GM18505 (cell line): ENCODE data around the gene SYMPK.
"Not testable (repeated sequence)": the region's sequence is repeated elsewhere in the genome, so short reads cannot be mapped to it uniquely, and the experiment has no call there.

Experiments used
- ATAC-seq: cut with Tn5 transposase; IDR thresholded peaks from one replicate; pipeline ENCODE4 v1.9.1; 2021; ENCODE audit not compliant: unreplicated experiment
- POLR2A ChIP-seq: IDR thresholded peaks from 4 replicates; pipeline ENCODE4 v1.6.1; 2011; ENCODE audit warnings: borderline replicate concordance; ENCODE audit not compliant: insufficient read depth, insufficient read length; ENCODE audit errors: extremely low read depth

The SYMPK gene

GRCh38 chr19:45817010-45817724 lies 45.8 kb downstream of the SYMPK start:
- TF ChIP-seq POLR2A: no peak
- peak; percentile 58 for ATAC-seq

DNA sequence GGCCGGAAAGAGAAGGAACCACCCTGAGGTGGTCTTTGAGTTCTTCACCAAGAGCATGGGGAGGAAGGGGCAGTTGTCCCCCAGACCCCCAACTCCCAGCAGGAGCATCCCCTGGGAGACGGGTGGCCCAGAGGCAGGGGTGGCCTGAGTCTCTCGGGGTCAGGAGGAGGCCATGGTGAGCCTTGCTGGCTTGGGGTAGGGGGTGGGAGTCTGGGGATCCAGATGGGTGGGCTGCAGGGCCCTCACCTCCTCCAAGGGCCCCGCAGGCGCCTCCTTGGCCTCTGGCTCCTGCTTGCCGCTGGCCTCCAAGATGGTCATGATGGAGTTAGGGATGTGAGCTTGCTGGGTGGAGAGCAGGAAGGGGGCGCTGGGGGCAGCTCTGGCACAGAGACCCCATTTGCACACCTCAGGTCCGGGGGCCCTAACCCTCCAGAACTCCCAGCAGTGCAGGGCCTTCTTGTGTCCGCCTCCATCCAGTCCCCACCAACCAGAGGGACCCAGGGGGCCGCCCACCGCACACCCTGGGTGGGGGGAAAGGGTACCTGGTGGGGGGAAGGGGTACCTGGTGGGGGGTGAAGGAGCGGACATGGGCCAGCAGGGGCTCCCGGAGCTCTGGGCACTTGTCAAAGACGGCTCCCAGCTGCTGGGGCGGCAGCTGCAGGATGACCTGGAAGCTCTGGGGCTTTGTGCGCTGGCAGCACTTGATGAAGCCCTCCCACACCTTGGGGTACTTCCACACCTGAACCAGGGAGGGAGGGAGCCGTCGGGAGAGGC lies 46.5 kb downstream of the SYMPK start:
- ATAC-seq: no peak
- no peak for TF ChIP-seq POLR2A

DNA sequence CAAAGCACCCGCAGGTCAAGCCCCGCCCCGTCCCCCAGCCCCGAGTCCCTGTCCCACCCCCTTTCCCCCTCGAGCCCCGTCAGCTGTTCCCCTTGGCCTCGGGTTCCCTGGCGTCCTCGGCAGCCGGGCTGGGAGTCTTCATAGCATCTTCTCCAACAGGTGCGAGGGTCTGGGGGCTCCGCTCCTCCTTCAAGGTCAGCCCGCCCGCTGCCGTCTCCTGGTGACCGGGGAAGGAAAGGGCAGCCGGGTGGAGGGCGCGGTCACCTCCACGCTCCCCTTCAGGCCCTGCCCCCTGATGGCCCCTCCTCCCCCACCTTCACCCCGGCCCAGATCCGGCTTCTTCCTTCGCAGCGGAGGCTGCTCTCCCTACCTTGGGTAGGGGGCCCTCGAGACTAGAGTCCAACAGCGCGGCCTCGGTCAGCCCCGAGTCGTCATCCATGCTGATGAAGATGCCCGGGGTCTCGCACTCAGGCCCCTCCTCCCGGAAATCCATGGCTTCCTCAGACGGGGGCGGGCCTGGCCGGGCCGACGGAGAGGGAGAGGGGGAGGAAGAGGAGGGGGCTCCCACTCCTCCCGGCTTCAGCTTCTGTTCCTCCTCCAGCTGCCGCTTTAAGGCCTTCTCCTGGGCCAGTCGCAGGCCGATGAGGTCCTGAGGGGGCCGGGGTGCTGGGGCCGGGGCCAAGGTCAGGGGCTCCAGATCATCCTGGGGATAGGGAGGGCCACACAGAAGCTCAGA lies 47.3 kb downstream of the SYMPK start:
- TF ChIP-seq POLR2A: no peak
- ATAC-seq: no peak

DNA sequence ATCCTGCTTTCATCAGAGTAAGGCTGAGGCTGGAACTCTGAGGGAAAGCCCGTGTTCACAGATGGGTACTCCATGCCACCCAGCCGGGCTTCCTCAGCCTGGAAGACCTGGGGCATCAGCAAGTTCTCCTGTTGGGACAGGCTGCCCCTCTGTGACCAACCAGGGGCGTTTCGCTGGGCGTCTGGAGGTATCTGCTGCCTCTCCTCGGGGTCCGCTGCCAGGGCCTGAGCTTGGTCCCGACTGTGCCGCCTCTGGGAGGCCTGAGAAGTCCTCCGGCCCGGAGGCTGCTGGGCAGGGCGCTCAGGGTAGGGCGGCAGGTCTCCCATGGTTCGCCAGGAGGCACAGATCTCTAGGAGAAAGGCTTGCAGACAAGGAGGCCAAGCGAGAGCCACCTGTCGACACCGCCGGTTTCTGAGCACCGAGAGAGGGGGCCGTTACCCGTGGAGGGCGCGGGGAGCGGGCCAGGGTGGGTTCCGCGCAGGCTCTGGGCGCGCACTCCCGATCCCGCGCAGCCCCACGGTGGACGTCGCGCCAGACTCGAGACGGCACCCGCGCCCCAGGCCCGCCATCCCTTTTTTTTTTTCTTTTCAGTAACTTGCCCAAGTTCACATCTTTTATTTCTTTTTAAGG lies 48.0 kb downstream of the SYMPK start, which contains the start of gene RSPH6A:
Gene RSPH6A, minus strand, starts transcription at position 458 of the 630 bp plus-strand sequence. Its CDS starts 132 bp downstream, at position 326.
- no peak for TF ChIP-seq POLR2A
- no peak for ATAC-seq

- no peak for ATAC-seq
- no peak for TF ChIP-seq POLR2A
Observed at GRCh38 chr19:45814166-45814780, 48.7 kb downstream of the SYMPK start.

DNA sequence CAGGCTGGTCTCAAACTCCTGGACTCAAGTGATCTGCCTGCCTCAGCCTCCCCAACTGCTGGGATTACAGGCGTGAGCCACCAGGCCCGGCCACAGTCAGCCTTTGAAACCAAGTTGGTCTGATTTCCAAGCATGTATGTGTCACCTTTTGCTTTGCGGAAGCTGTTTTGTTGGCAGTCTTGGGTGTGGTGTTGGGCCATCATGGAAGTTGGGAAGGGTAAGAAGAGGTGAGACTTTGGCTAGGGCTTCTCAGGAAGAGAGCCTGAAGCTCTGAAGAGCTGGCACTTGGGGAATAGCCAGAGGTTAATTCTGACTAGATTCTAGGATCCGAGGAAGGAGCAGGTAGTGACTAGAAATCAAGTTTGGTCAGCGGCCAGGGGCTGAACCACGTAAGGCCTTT lies 50.6 kb downstream of the SYMPK start:
- ATAC-seq: no peak
- no peak for TF ChIP-seq POLR2A

GRCh38 chr19:45809643-45810159 lies 53.2 kb downstream of the SYMPK start:
- ATAC-seq: no peak
- TF ChIP-seq POLR2A: no peak

- ATAC-seq: no peak
Observed at GRCh38 chr19:45805719-45806118, 57.2 kb downstream of the SYMPK start.

DNA sequence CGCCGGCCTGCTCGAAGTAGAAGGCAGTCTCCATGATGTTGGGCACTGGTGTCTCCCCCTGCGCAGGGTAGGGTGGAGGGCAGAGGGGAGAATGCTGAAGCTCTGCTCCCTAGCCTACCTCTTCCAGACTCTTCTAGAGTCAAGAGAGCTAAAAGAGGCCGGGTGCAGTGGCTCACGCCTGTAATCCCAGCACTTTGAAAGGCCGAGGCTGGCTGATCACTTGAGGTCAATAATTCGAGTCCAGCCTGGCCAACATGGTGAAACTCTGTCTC lies 58.1 kb downstream of the SYMPK start:
- TF ChIP-seq POLR2A: no peak
- ATAC-seq: no peak

More at GRCh38 chr19:45805719-45806118, 57.2 kb downstream of the SYMPK start:
- TF ChIP-seq POLR2A: no peak

GRCh38 chr19:45804140-45804958 lies 58.6 kb downstream of the SYMPK start:
- TF ChIP-seq POLR2A: no peak
- ATAC-seq: no peak

DNA sequence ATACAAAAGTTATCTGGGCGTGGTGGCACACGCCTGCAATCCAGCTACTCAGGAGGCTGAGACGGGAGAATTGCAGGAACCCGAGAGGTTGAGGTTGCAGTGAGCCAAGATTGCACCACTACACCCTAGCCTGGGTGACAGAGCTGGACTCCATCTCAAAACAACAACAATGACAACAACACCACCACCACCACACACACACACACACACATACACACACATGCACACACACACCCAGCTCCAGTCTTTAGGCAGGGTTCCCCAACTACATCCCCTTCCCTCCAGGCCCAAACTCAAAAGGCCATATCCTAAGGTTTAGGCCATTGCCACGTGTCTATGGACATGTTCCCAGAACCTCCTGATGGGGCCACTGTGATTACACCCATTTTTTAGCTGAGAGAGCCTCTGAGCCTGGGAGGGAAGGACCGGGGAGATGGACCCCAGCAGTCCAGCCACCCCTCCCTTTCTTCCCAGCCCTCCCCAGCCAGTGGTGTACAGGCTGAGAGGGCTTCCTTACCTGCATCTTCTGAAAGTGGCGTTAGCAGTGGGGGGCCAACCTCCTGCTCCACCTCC lies 61.3 kb downstream of the SYMPK start:
- ATAC-seq: no peak
- TF ChIP-seq POLR2A: no peak

DNA sequence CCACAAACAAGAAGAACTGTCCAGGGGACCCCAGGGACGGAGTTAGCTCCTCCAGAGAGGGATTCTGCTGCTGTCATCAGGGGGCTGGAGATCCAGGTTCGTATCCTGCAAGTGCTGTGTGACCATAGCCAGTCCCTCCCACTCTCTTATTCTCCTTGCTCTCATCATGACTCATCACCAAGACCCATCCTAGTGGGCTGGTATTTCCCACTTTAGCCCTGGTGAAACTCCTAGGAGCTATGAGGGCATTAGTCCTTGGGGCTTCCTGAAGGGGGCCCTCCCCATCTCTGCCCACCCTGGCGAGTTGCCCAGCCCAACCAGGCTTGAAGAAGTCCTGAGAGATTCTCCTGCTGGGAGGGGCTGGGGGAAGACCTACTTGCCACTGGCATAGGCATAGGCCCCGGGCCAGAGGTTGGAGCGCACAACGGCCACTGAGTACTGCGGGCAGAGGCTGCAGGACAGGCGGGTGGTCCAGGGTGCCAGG lies 62.8 kb downstream of the SYMPK start:
- no peak for ATAC-seq
- TF ChIP-seq POLR2A: no peak

DNA sequence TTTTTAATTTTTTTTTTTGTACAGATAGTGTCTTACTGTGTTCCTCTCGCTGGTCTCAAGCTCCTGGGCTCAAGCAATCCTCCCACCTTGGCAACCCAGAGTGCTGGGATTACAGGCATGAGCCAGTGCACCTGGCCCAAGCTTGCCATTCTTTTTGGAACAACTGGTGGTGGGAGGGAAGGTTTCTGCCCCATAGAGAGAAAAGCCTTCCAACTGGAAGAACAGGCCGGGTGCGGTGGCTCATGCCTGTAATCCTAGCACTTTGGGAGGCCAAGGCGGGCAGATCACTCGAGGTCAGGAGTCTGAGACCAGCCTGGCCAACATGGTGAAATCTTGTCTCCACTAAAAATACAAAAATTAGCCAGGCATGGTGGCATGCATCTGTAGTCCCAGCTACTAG lies 63.4 kb downstream of the SYMPK start:
- not testable (repeated sequence) for ATAC-seq
